ENCODE results near the gene GALNT2.

The GALNT2 gene

GRCh38 chr1:230028602-230029223 is 38.3 kb upstream of the GALNT2 start:
- no peak overlapping the region for H3K4me3 ChIP-seq (ENCODE audit: low read depth, low read length)
- DNase-seq (ENCODE audit: low read depth) = no peak
- TF ChIP-seq CTCF (conservative IDR thresholded peaks at IDR 0.05; ENCODE audit: low read depth, low read length) = no peak

- no peak for TF ChIP-seq CTCF (conservative IDR thresholded peaks at IDR 0.05; ENCODE audit: low read depth, low read length)
- DNase-seq (ENCODE audit: low read depth) = no peak
- H3K4me3 ChIP-seq (ENCODE audit: low read depth, low read length) = no peak overlapping the region
These were observed 37.6 kb upstream of the GALNT2 start for GRCh38 chr1:230029244-230029941.

- no peak for TF ChIP-seq CTCF (conservative IDR thresholded peaks at IDR 0.05; ENCODE audit: low read depth, low read length)
- H3K4me3 ChIP-seq (ENCODE audit: low read depth, low read length) = no peak overlapping the region
- DNase-seq (ENCODE audit: low read depth) = no peak
These were observed 36.8 kb upstream of the GALNT2 start for GRCh38 chr1:230030122-230030821.

- peak; percentile 8 for DNase-seq (ENCODE audit: low read depth)
- no peak for TF ChIP-seq CTCF (conservative IDR thresholded peaks at IDR 0.05; ENCODE audit: low read depth, low read length)
These were observed 35.9 kb upstream of the GALNT2 start for GRCh38 chr1:230031131-230031530.

GRCh38 chr1:230032516-230033281 is 34.3 kb upstream of the GALNT2 start:
- no peak for DNase-seq (ENCODE audit: low read depth)
- H3K4me3 ChIP-seq (ENCODE audit: low read depth, low read length) = no peak overlapping the region
- no peak for TF ChIP-seq CTCF (conservative IDR thresholded peaks at IDR 0.05; ENCODE audit: low read depth, low read length)

More at GRCh38 chr1:230031131-230031530, 35.9 kb upstream of the GALNT2 start:
- no peak overlapping the region for H3K4me3 ChIP-seq (ENCODE audit: low read depth, low read length)

GRCh38 chr1:230037261-230037660 is 29.8 kb upstream of the GALNT2 start:
- no peak for DNase-seq (ENCODE audit: low read depth)
- H3K4me3 ChIP-seq (ENCODE audit: low read depth, low read length) = no peak overlapping the region
- TF ChIP-seq CTCF (conservative IDR thresholded peaks at IDR 0.05; ENCODE audit: low read depth, low read length) = no peak
